HTR-8/SVneo (cell line): ENCODE results near the gene AGFG1.
"Not testable (repeated sequence)": the region's sequence is repeated elsewhere in the genome, so short reads cannot be mapped to it uniquely, and the experiment has no call there.

ENCODE experiments used
- DNase-seq: peaks from one replicate; pipeline ENCODE4 v3.0.0; 2011; ENCODE audit warnings: low spot score, mixed read lengths; ENCODE audit not compliant: insufficient read length
- FAIRE-seq: peaks from 2 replicates; lab custom pipeline; 2011; peaks lifted over from hg19 to GRCh38; lab: Jason Lieb, UNC

AGFG1 gene

GRCh38 chr2:227491386-227491785, 19.4 kb downstream of the AGFG1 start:
- no peak for FAIRE-seq
- no peak for DNase-seq

GRCh38 chr2:227493524-227493923, 21.6 kb downstream of the AGFG1 start:
- no peak for DNase-seq
- no peak for FAIRE-seq

GRCh38 chr2:227497158-227497557, 25.2 kb downstream of the AGFG1 start:
- FAIRE-seq (no peak), DNase-seq (no peak)

- DNase-seq (no peak), FAIRE-seq (no peak)
Observed at GRCh38 chr2:227499627-227500300, 27.8 kb downstream of the AGFG1 start.

GRCh38 chr2:227500301-227500630, 28.3 kb downstream of the AGFG1 start:
- DNase-seq = no peak
- FAIRE-seq = no peak

GRCh38 chr2:227503433-227504406, 31.8 kb downstream of the AGFG1 start:
- FAIRE-seq = no peak
- peak; percentile 68 for DNase-seq

GRCh38 chr2:227504700-227505099, 32.7 kb downstream of the AGFG1 start:
- DNase-seq = no peak
- FAIRE-seq = no peak

GRCh38 chr2:227506456-227506855, 34.5 kb downstream of the AGFG1 start:
- DNase-seq (no peak), FAIRE-seq (no peak)

- FAIRE-seq = no peak
- DNase-seq = no peak
Observed at GRCh38 chr2:227507963-227508362, 36.0 kb downstream of the AGFG1 start.

- no peak for DNase-seq
- FAIRE-seq = no peak
Observed at GRCh38 chr2:227509076-227509475, 37.1 kb downstream of the AGFG1 start.

GRCh38 chr2:227509824-227510619, 38.1 kb downstream of the AGFG1 start:
- no peak for DNase-seq
- no peak for FAIRE-seq

GRCh38 chr2:227510620-227510958, 38.6 kb downstream of the AGFG1 start:
- FAIRE-seq = no peak

GRCh38 chr2:227511239-227511930, 39.4 kb downstream of the AGFG1 start:
- no peak for FAIRE-seq
- DNase-seq = no peak

More at GRCh38 chr2:227510620-227510958, 38.6 kb downstream of the AGFG1 start:
- DNase-seq = no peak

GRCh38 chr2:227511955-227512354, 40.0 kb downstream of the AGFG1 start:
- DNase-seq (no peak), FAIRE-seq (no peak)

- DNase-seq = no peak
- no peak for FAIRE-seq
Observed at GRCh38 chr2:227513113-227513512, 41.2 kb downstream of the AGFG1 start.

GRCh38 chr2:227515742-227516141, 43.8 kb downstream of the AGFG1 start:
- FAIRE-seq (no peak), DNase-seq (no peak)

GRCh38 chr2:227517724-227518123, 45.8 kb downstream of the AGFG1 start:
- FAIRE-seq (no peak), DNase-seq (no peak)

GRCh38 chr2:227518278-227518865, 46.4 kb downstream of the AGFG1 start:
- not testable (repeated sequence) for DNase-seq, FAIRE-seq

GRCh38 chr2:227521178-227521577, 49.2 kb downstream of the AGFG1 start:
- not testable (repeated sequence) for FAIRE-seq, DNase-seq

- DNase-seq = no peak
- no peak for FAIRE-seq
Observed at GRCh38 chr2:227524665-227525064, 52.7 kb downstream of the AGFG1 start.
